ENCODE measurements around the gene NCKAP5.

The NCKAP5 gene

DNA sequence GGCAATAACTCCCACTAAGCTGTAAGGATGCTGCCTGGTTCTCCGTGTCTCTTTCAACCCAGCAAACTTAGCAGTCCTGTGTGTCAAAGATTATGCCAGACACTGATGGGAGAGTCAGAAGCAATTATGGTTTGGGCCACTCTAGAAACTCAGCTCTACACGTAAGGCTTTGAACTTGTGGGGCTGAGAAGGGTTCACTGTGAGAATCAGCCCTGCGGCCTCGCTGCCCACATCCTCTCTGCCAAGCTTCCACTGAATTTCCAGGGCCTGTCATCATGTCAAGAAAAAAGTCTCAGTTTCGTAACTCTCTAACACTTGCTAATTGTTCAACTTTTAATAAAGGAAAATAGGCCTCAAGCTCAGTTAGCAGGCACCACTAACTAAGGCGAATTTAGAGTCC is 589.4 kb downstream of the NCKAP5 start:
- Mint-ChIP-seq H3K27me3 (no peaks in the 10 kb centered on the region), H3K4me1 (no peaks in the 10 kb centered on the region), H3K36me3 (ENCODE audit: low read depth) (no peaks in the 10 kb centered on the region), H3K9me3 (no peaks in the 10 kb centered on the region), H3K27ac (no peak overlapping the region), H3K4me3 (no peak overlapping the region)
- no peak for ATAC-seq
- DNase-seq, result no peak

DNA sequence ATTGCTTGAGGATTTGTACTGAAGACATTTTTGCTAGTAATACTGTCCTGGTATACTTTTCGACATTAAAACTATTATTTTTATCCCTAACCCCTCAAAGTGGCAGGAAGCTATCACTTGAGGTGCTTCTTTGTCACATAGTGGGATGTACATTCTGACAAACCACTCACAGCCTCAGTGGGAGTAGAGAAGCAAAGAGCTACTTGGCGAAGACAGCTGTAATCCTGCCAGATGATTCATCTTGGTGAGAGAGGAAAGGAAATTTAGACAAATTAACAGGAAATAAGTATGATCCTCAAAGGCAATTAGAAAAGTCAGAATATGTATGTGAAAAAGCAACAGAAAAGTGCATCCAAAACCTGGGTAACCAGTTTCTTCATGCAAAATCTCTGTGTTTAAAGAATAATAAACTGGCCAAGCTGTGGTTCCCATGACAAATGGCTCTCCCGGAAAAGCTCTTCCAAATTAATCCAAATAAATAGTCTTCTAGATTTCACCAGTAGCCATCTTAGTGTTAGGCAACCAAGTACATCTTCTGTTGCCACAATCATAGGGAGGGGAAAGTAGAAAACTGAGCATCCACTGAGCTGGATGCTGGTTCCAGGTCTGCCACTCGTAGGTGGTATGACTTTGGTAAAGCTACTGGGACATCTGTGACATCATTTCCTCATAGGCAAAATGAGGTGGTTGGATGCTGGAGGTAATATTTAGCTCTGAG is 590.3 kb downstream of the NCKAP5 start:
- Mint-ChIP-seq H3K4me1 (no peaks in the 10 kb centered on the region), H3K27me3 (no peaks in the 10 kb centered on the region), H3K36me3 (ENCODE audit: low read depth) (no peaks in the 10 kb centered on the region), H3K4me3 (no peak overlapping the region), H3K9me3 (no peaks in the 10 kb centered on the region), H3K27ac (no peak overlapping the region)
- DNase-seq, result no peak
- ATAC-seq, result no peak

DNA sequence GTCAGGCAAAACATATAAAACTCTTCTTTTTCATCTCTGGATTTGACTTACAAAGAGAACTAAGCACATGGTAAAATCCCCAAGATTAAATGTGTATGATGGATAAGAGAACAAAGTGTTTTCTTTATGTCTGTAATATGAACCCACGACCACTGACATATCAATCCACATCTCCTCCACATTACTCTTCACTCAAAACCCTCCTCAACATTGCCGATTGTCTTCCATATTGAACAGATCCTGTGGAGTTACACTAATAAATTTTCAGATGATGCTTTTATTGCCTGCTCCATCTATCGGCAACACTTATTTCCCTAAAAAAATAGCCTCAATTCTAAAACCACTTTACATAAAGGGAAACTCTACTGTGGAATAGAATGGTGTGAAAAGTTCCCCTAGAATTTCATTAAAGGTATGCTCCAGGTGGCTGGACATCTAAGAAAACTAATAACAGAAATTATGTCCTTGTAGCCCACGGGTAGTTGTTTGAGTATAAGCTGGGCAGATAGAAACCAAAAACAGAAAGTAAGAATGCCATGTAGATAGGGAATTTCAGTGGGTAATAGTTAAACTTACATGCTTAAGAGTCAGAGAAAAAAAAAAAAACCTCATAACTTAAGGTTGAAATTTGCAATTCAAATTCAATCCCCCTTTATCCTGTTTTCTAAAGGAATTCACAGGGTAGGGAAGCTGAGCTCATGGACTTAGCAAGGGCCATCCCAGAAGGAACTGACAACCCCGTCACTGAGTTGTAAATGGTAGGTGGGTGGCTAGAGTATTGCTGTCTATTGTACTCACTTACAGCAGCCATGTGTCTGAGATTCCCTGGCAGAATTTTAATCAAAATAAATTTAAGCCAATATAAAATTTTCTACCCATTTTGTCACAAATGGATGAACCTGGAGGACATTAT is 592.8 kb downstream of the NCKAP5 start:
- ATAC-seq (no peak), DNase-seq (no peak)
- H3K36me3 Mint-ChIP-seq (ENCODE audit: low read depth), result no peaks in the 10 kb centered on the region
- H3K27me3 Mint-ChIP-seq, result no peaks in the 10 kb centered on the region
- H3K27ac Mint-ChIP-seq, result no peak overlapping the region
- no peaks in the 10 kb centered on the region for H3K4me1 Mint-ChIP-seq
- no peak overlapping the region for H3K4me3 Mint-ChIP-seq
- H3K9me3 Mint-ChIP-seq, result peaks cover 4% of the 10 kb centered on the region

DNA sequence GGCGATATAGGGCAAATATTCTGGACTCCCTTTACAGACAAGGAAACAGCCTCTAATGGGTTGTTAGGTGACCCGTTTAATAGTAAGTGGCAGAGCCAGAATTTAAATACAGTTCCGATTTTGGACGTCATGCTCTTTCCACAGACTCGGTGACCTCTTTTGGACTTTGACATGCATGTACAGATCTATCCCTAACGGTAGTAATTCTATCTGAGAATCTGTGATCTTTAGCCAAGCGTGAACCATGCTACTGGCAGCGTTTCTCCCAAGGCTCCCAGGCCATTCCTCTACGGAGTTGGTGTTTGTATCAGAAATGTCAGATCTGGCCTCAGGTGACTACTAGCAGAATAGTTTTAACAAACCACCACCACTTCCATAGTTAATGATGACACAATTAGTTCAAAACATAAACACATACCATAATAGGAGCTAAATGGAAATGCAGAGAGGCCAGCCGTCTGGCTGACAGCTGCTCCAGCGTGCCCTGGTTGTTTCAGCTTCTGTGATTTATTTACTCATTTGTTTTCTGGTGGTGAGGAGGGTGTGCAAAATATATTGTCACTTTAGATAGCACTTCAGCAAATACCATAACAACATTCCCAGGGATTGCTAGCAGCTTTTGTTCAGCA is 593.7 kb downstream of the NCKAP5 start:
- Mint-ChIP-seq H3K9me3 (peaks cover 4% of the 10 kb centered on the region), H3K4me3 (no peak overlapping the region), H3K36me3 (ENCODE audit: low read depth) (no peaks in the 10 kb centered on the region), H3K27me3 (no peaks in the 10 kb centered on the region), H3K27ac (no peak overlapping the region), H3K4me1 (no peaks in the 10 kb centered on the region)
- DNase-seq (no peak), ATAC-seq (no peak)

DNA sequence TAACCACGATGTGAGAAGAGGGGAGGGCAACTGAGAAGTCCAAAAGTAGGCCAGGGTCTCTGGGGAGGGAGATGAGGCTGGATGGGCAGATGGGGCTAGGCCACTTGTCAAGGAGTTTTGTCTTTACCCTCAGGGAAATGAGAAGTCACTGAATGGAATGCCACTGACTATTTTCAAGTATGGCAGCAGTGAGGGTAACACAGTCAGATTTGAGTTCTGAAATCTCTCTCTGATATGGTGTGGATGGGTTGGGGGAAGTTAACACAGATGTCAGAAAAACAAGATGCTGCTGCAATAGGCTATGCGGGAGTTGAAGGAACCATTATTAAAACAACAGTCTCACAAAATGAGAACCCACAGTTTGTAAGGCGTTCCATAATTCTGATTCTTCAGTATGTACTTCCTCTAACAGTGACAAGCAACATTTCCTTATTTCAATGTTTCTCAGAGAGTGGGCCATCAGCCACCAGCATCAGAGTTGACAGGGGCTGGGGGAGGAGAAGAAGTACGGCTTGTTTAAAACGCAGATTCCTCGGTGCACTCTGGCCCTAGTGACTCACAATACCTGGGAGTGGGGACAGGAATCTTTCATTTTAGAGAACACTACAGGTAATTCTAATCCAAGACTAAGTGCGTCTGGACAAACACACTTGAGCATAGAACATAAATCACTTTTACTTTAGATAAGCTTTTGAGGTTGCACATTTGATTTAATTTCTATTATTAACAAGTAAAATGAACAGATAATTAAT is 596.8 kb downstream of the NCKAP5 start:
- H3K27me3 Mint-ChIP-seq, result no peaks in the 10 kb centered on the region
- peaks cover 9% of the 10 kb centered on the region for H3K9me3 Mint-ChIP-seq
- ATAC-seq (no peak), DNase-seq (no peak)
- H3K4me3 Mint-ChIP-seq, result no peak overlapping the region
- no peaks in the 10 kb centered on the region for H3K4me1 Mint-ChIP-seq
- H3K27ac Mint-ChIP-seq, result no peak overlapping the region
- H3K36me3 Mint-ChIP-seq (ENCODE audit: low read depth), result no peaks in the 10 kb centered on the region

DNA sequence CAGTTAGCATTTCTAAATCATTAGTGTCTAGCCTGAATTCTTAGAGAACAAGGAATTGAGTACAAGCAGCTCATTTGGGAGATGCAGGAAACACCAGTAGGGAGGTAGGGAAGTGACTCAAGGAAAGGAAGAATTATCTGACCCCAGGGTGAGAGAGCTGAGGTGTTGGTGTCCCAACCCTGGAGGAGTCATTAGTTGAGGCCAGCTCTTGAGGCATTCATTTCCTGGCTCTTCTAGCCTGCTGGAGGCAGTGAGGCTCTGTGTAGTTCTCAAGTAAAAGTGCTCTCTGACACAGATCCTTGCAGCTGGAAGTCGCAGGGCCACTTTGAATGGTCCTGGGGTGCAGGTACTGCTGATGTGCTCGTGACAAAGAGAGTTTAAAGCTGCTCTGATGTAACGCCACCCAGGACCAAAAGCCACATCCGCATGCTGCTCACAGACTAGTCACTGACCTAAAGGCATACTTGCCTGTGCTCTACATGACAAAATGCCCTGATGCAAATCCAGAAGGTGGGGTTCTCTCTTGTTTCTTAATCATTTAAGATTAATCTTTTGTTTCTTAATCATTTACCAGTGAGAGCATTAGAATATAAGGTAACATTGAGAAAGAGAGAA is 598.8 kb downstream of the NCKAP5 start:
- Mint-ChIP-seq H3K9me3 (peaks cover 9% of the 10 kb centered on the region), H3K4me3 (no peak overlapping the region), H3K27me3 (no peaks in the 10 kb centered on the region), H3K36me3 (ENCODE audit: low read depth) (no peaks in the 10 kb centered on the region), H3K4me1 (no peaks in the 10 kb centered on the region), H3K27ac (no peak overlapping the region)
- no peak for DNase-seq
- ATAC-seq, result no peak

DNA sequence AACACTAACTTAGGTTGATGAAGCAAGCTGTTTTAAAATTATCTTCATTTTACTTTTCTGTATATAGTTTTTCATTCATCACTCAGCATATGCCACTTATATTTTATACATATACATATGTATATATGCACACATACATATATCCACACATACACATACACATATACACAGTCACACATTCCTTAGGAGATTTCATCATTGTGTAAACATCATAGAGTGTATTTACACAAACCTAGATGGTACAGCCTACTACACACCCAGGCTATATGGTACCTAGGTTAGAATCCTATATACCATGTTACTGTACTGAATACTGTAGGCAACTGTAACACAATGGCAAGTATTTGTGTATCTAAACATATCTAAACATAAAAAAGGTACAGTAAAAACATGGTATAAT is 602.8 kb downstream of the NCKAP5 start:
- H3K4me1 Mint-ChIP-seq, result no peaks in the 10 kb centered on the region
- no peaks in the 10 kb centered on the region for H3K27me3 Mint-ChIP-seq
- no peak overlapping the region for H3K4me3 Mint-ChIP-seq
- H3K36me3 Mint-ChIP-seq (ENCODE audit: low read depth), result no peaks in the 10 kb centered on the region
- no peak for DNase-seq
- no peak overlapping the region for H3K27ac Mint-ChIP-seq
- H3K9me3 Mint-ChIP-seq, result peaks cover 5% of the 10 kb centered on the region
- ATAC-seq, result no peak

DNA sequence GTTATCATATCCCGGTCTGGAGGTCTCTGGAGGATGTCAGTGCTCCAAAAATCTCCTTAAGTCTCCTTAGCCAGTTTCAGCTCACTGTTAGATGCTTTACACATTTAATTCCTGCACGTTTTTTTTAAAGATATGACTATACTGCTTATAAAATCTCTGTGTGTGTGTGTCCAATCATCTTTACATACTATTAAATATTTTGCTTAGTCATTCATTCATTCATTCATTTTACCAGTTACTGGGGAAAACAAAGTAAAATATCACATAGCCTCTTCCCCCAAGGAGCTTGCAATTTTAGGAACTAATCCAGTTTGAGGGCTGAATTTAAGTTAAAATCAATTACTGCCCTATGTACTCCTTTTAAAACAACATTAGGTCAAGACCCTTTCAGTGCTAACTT is 605.1 kb downstream of the NCKAP5 start:
- no peaks in the 10 kb centered on the region for H3K4me1 Mint-ChIP-seq
- ATAC-seq, result no peak
- H3K27me3 Mint-ChIP-seq, result no peaks in the 10 kb centered on the region
- no peak overlapping the region for H3K27ac Mint-ChIP-seq
- H3K9me3 Mint-ChIP-seq, result peaks cover 5% of the 10 kb centered on the region
- no peak for DNase-seq
- H3K36me3 Mint-ChIP-seq (ENCODE audit: low read depth), result no peaks in the 10 kb centered on the region
- H3K4me3 Mint-ChIP-seq, result no peak overlapping the region

DNA sequence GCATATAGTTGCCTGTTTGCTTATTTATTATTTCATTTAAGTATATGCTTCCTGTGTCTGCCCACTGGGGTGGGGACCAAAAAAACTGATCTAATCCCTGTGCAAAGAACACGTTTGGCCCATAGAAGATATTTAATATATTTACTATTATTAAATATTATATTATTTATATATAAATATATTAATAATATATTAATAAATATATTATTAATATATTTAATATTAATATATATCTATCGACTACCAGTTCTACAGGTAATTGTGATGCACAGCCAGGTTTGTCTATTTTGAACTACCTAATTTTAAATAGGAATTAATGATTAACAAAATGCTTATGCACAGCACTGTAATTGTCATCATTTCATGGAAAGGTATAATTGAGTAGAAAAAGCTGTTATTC is 609.4 kb downstream of the NCKAP5 start:
- H3K27ac Mint-ChIP-seq, result no peak overlapping the region
- H3K4me1 Mint-ChIP-seq, result no peaks in the 10 kb centered on the region
- H3K9me3 Mint-ChIP-seq, result peaks cover 4% of the 10 kb centered on the region
- H3K36me3 Mint-ChIP-seq (ENCODE audit: low read depth), result no peaks in the 10 kb centered on the region
- DNase-seq, result no peak
- no peak overlapping the region for H3K4me3 Mint-ChIP-seq
- H3K27me3 Mint-ChIP-seq, result no peaks in the 10 kb centered on the region
- ATAC-seq, result no peak

DNA sequence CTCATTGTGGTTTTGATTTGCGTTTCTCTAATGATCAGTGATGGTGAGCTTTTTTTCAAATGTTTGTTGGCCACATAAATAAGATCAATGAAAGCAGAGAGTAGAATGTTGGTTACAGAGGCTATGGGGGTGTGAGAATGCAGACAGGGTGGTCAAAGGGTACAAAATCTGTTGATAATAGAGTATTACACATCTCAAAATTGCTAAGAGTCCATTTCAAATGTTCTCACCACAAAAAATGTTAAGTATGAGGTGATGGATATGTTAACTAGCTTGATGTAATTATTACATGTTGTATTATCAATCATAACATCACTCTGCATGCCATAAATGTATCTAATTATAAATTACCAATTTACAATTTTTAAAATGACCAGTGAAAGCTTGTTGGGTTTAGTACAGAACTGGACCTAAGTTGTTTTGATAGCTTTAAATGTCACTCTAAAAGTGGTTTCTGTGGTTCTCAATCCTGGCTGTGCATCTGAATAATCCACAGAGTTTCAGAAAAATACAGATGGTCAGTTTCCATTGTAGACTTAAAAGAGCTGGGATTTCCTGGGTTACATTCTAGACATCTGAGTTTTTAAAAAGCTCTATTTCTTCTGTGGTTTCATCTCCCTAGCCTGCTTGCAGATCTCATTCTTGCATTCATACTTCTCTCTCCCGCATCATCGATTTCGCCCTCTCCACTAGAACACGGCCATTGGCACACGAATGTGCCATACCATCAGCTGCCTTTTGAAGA is 612.2 kb downstream of the NCKAP5 start:
- no peak overlapping the region for H3K4me3 Mint-ChIP-seq
- peaks cover 4% of the 10 kb centered on the region for H3K9me3 Mint-ChIP-seq
- H3K27me3 Mint-ChIP-seq, result no peaks in the 10 kb centered on the region
- H3K4me1 Mint-ChIP-seq, result no peaks in the 10 kb centered on the region
- H3K27ac Mint-ChIP-seq, result no peak overlapping the region
- ATAC-seq, result no peak
- no peak for DNase-seq
- H3K36me3 Mint-ChIP-seq (ENCODE audit: low read depth), result no peaks in the 10 kb centered on the region

DNA sequence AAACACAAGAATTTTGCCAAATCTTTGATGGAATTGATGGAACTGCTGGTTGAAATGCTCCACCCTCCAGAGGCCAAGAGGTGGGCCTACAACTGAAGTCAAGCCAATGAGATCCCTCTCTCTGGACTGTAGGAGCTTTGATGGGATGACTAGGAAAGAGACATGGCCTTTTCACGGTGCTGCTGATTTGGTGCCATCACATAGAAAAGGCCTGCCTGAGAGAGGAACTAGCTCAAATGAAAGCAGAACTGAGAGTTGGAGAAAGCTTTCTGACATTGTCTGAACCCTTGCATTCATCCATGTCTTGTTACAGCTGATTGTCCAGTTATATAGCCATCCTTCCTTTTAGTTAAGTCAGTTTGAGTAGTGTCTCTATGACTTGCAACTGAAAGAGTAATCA is 614.5 kb downstream of the NCKAP5 start:
- no peaks in the 10 kb centered on the region for H3K36me3 Mint-ChIP-seq (ENCODE audit: low read depth)
- H3K27me3 Mint-ChIP-seq, result no peaks in the 10 kb centered on the region
- H3K9me3 Mint-ChIP-seq, result peaks cover 4% of the 10 kb centered on the region
- no peak overlapping the region for H3K4me3 Mint-ChIP-seq
- DNase-seq (no peak), ATAC-seq (no peak)
- no peak overlapping the region for H3K27ac Mint-ChIP-seq
- no peaks in the 10 kb centered on the region for H3K4me1 Mint-ChIP-seq

DNA sequence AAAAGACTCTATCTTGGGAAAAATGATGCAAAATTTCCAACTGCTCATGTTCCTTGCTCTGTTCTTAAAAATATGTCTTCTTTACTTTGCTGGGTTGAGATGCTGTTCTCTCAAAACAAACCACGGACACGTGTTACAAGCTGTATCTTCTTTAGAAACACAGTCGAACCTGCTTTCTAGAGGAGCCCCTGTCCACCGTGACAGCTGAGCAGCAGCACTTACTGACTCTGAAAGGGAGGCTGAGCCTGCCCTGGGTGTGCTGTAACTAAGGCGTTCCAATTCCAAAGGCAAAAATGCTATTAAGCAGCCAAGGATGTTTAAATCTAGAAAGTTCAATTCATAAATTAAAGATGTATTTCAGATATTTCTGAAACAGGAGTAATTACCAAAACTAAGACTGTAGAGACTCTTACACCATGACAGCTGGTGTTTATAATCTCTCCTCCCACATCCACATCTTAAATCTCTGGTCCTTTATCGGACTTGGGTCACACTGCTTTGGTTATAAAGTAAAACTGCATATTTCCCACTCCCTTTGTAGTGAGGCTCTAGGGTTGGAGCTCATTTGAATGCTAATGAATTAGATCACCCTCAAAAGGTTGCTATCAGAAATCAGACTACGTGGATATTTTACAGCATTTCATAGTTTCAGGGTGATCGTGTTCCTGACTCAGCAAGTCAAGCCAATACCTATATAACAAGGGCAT is 617.1 kb downstream of the NCKAP5 start:
- ATAC-seq (no peak), DNase-seq (no peak)
- no peaks in the 10 kb centered on the region for H3K9me3 Mint-ChIP-seq
- no peaks in the 10 kb centered on the region for H3K36me3 Mint-ChIP-seq (ENCODE audit: low read depth)
- no peaks in the 10 kb centered on the region for H3K27me3 Mint-ChIP-seq
- no peak overlapping the region for H3K4me3 Mint-ChIP-seq
- no peaks in the 10 kb centered on the region for H3K4me1 Mint-ChIP-seq
- H3K27ac Mint-ChIP-seq, result no peak overlapping the region

DNA sequence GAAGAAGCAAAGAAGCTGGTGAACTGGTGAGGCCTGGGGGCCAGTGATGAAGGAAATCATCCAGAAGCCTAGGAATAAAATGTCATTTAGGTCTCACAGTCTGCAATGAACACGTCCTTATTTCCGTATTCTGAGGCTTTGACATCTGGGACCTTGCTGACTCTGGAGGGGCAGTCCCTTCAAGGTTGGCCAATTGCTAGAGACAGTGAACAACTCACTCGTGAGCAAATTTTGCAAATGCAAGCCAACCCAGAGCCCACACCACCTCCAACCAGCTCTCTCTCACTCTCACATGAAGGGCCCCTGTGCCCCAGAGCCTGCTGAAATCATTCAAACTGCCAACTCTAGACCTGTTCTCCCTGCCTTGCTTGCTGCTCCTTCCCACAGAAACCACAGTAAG is 619.2 kb downstream of the NCKAP5 start:
- Mint-ChIP-seq H3K27ac (no peak overlapping the region), H3K36me3 (ENCODE audit: low read depth) (no peaks in the 10 kb centered on the region), H3K9me3 (no peaks in the 10 kb centered on the region), H3K4me3 (no peak overlapping the region), H3K4me1 (no peaks in the 10 kb centered on the region), H3K27me3 (no peaks in the 10 kb centered on the region)
- no peak for DNase-seq
- ATAC-seq, result no peak

Data from activated naive CD8-positive, alpha-beta T cell treated with anti-CD3 and anti-CD28 coated beads, Interleukin-2, amount 50 U/mL, for 24 hours (primary cell).